HG03520 (cell line): Measurements from ENCODE around the gene RAX2.
"Not testable (repeated sequence)": the region's sequence is repeated elsewhere in the genome, so short reads cannot be mapped to it uniquely, and the experiment has no call there.

Experiments
- ATAC-seq: cut with Tn5 transposase; IDR thresholded peaks from one replicate; pipeline ENCODE4 v1.9.1; 2021; ENCODE audit warnings: mild to moderate bottlenecking, moderate library complexity; ENCODE audit not compliant: unreplicated experiment

The RAX2 gene

DNA sequence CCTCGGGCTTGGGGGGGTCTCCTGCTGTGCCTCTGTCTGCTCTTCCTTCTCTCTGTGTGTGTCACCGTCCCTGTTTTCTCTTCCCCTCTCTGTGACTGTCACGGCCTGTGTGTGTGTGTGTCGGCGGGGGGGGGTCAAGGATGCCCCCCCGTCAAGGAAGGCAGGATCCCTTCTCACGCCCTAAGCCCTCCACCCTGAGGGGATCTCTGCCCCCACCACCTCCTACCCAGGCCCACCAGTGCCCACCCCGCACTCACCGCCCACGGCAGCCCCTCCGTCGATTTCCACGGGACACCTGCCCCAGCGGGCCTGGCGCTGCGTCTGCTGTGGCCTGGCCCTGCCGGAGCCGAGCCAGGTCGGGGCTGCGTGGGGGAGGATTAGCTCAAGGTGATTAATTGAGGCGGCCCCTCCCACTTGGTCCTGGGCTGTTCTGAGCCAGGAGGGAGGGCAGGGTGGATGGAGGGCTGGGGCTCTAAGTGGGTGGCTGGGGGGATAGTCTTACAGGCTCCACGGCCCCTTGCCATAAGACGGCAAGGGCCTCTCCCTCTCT lies at the start of gene RAX2:
Gene RAX2 (minus strand): TSS at position 323 of the 550 bp plus-strand sequence. CDS start 486 bp downstream, outside the sequence.
- ATAC-seq: no peak

DNA sequence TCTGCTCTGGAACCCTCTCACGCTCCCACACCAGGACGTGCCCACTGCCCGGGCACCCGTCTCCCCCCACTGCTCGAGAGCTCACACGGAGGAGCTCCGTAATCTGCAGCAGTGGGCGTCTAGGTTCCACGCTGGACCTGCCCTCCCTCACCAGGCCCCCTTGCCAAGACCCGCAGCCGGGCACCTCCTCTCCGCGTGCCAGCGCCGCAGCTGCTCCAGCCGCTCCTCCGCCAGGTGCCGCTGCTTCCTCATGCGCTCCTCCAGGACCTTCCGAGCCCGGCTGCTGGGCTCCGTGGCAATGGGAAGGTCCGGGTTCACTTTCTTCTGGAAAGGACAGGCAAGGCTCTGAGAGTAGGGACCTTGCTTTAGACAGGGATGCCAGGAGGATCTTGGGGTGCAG lies 49.1 kb upstream of the RAX2 start:
- ATAC-seq: no peak

DNA sequence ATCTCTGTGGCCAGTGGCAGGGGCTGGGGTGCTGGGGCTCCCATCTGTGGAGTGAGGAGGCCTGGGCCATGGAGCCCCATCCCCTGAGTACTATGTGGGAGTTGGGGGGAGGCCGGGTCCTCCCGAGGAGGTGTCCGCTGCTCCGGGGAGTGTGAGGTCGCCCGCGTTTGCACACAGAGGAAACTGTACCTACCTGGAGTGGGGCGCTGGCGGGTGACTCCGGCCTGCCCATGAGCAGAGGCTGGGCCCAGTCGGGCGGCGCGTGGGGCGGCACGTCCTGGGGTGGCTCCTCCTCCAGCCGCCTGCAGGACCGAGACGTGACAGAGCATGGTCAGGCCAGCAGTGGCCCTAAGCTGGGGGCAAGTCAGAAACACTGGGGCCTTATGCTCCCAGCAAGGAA lies 48.0 kb upstream of the RAX2 start:
- ATAC-seq: no peak

DNA sequence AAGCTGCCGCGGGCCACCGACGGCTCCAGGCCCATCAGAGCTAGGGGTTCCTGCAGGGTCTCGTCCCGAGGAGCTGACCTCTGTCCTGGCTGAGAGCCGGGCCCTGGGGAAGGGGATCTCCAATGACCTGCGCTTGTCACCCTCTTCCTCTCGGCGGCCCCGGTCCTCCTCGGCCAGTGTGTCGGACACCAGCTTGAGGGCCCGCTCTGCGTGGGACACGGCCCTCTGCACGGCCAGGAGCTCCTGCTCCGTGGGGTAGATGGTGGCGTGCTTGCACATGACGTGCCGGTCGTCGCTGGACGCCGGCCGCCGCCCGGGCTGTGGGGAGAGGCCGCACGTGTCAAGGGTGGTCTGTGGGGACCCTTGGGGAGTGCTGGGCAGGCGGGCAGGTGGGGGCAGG lies 46.9 kb upstream of the RAX2 start:
- ATAC-seq: no peak

DNA sequence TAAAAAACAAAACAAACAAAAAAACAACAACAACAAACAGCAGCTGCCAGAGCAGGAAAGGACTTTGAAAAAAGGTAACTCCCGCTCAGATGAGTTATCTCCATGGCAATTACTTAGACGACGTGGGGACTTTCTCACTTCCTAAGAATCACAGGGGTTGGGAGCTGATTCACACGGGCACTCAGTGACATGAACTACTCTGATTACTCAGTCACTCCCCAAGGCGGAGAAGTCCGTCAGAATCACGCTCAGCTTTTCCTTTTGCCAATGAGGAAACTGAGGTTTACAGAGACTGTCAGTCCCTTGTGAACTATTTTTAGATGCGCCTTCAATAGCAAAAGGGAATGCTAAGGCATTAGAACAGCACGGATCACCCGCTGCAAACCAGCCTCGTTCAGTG lies 46.4 kb upstream of the RAX2 start:
- no peak for ATAC-seq

DNA sequence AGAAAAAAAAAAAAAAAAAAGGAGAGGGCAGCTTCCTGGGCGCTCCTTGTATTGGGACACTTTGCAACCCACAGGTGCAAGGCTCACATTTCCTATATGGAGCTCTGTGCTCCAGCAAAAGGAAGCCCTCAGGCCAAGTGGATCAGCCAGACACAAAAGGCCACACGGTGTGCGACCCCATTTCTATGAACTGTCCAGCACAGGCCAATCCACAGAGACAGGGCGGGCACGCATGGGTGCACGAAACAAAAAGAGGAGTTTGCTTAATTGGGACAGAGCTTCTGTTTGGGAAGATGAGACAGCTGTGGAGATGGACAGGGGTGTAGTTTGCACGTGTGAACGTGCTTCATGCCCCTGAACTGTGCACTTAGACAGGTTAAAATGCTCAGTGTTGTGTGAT lies 45.7 kb upstream of the RAX2 start:
- no peak for ATAC-seq

DNA sequence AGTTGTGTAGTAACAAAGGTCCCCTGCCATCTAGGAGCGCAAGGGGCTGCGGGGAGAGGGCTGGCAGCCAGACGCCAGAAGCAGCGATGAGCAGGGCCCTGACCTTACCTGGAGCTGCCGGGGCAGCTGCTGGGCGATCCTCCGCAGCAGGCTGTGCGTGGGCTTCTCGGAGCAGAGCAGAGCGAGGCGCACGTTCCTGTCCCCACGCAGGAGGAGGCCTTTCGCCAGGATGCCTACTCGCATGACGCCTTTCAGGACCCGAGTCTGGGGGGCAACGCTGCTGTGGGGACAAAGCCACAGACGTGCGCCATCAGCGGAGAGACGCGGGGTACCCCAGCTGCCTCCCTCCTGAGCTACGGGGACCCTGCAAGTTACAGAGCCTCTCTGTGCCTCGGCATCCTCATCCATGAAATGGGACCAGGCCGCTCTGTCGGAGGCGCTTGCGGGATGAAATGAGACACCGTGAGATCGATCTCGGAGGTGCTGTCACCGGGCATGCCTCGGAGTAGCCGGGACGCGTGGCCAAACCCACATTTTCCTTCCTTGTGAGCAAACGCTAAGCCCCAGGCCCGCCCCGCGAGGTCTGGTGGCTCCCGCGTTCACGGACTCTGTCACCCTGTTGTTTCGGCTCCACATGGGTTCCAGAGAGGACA lies 44.7 kb upstream of the RAX2 start:
- ATAC-seq: no peak

DNA sequence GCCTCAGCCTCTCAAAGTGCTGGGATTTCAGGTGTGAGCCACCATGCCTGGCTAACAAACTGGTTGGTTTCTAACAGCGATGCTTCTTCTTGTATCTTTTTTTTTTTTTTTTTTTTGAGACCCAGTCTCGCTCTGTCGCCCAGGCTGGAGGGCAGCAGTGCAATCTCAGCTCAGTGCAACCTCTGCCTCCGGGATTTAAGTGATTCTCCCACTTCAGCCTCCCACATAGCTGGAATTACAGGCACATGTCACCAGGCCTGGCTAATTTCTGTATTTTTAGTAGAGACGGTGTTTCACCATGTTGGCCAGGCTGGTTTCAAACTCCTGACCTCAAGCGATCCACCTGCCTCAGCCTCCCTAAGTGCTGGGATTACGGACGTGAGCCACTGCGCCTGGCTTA lies 44.1 kb upstream of the RAX2 start:
- ATAC-seq: not testable (repeated sequence)

DNA sequence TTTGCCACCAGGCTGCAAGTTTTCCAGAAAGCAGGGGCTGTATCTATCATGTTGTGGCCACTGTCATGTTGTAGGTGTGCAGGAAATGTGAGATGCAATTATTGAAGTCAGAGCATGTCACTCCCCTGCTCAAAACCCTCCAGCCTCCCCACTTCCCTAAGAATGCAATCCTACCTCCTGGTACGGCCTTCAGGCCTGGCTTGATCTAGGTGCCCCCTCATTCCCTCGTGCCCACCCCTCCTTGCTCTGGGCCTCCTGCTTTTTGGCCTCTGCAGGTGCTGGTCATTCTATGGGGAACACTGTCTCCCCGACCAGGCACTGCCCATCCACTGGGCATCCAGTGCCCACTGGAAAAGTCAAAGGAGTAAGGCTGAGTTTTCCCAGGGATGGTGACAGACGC lies 42.6 kb upstream of the RAX2 start:
- no peak for ATAC-seq

DNA sequence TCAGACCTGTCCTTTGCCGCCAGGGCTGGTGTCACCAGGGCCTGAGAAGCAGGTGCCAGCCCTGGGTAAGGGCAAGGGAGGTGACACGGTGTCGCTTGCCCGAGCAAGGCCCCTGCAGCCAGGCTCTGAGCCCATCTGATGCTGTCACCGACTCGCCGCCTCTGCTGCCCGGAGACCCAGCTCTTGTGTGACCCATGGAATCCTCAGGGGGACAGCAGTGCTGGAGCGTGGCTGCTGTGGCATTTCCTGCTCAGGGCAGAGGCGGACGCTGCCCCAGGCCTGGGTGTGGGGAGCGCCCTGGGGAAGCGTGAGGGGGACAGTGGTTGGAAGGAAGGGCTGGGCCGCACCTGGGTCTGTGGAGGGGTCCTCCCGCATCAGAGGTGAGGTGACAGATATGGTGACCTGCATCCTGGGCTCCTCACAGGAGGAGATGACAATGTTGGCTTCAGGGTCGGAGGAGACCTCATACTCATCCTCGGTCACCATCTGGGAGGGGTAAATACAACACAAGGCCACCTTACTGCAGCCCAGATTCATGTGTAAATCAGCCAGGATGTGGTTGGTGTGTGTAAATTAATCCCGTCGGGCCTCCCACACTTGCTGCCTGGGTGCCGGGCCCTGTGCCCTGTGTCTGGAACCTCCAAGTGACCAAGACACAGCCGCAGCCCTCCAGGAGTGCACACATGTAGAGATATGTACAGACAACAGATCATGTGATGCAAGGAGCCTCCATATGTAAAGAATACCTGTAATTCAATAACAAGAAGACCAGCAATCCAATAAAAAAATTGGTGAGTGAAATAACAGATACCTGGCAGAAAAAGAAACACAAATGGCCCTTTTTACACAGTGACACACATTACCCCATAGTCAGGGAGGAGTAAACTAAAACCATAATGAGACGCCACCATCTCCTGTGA lies 41.7 kb upstream of the RAX2 start:
- no peak for ATAC-seq

DNA sequence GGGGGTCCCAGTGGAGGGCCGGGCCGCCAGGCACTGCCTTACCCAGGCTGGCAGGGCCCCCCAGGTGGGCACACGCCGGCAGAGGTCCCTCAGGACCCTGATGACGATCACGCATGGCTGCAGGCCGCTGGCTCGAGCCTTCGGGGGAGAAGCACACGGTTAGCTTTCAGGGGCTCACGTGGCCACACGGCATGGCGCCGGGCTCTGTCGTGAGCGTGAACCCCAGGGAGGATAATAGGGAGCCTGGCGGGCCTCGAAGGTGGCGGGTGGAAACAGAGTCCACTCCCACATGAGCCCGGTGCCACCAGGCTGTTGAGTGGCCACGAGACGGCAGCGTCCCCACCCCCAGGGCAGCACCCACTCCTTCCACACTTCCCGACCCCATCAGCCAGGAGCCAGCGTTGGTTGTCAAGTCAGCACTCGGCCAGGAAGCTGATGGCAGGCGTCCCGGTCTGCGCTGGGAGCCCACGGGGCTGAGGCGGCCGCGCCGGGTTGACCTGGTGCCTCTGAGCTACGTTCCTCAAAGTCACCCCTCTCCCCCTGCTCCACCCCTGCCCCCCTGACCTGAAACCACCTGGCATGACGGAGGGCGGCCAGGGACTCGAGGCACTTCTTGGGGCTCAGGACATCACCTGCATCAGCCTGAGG lies 38.8 kb upstream of the RAX2 start:
- no peak for ATAC-seq

DNA sequence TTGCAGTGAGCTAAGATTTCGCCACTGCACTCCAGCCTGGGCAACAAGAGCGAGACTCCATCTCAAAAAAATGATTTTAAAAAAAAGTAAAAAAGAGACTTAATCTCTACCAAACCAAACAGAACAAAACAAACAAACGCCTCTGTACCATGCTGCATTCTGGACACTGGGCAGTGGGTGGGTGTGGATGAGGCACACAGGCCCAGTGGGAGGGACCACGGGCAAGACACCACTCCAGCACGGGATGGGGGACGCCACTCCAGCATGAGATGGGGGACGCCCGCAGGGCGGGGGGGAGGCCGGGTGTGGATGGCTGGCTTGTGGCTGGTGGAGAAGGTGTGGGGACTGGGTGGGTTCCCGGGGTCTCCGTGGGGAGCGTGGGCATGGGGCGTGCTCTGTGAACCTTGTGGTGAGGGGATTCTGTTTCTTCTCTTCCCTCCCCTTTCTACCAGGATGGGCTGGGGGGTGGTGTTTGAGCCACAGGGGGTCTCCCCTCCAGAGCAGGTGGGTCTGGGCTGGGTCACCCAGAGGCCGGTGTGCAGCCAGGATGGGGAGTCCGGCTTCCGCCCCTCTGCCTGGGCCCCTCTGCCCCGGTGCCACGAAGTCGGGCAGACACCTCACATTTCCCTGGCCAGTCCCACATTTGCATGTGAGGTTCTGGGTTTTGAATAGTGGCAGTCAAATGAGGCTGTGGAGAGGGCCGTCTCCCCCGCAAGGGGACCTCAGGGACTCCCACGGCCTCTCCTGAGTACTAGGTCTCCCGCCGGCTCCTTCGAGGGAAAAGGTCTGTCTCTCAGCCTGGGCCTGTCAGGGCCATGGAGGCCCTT lies 38.1 kb upstream of the RAX2 start:
- ATAC-seq: no peak

DNA sequence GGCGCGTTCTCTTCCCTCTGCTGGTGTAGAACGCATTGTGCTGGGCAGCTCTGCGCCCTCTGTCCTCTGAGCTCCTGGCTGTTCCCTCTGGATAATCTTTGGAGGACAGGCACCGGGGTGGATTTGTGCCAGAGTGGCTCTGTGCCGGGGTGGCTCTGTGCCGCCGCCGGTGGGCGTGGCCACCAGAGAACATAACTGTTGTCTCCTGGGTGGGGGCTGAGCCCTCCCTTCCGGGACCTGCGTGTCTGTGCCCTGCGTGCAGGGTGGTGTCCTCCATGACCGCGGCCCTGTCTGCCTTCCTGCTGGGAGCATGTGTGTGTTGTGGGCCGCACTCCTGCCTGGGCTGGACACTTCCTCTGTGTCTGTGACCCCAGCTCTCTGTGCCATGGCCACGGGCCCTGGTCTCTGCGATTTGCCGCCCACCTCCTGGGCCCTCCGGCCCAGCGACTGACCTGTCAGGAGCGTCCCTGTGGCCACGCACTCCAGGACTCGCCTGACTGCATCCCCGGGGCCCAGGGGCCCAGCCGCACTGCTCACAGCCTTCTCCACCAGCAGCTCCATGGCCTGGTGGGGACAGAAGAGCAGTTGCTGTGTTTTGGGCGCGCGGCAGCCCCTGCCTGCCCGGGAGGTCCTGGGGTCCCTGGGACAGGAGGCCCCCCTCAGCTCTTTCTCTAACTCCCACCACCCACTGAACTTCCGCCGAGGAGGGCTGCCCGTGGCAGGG lies 36.6 kb upstream of the RAX2 start:
- ATAC-seq: no peak

DNA sequence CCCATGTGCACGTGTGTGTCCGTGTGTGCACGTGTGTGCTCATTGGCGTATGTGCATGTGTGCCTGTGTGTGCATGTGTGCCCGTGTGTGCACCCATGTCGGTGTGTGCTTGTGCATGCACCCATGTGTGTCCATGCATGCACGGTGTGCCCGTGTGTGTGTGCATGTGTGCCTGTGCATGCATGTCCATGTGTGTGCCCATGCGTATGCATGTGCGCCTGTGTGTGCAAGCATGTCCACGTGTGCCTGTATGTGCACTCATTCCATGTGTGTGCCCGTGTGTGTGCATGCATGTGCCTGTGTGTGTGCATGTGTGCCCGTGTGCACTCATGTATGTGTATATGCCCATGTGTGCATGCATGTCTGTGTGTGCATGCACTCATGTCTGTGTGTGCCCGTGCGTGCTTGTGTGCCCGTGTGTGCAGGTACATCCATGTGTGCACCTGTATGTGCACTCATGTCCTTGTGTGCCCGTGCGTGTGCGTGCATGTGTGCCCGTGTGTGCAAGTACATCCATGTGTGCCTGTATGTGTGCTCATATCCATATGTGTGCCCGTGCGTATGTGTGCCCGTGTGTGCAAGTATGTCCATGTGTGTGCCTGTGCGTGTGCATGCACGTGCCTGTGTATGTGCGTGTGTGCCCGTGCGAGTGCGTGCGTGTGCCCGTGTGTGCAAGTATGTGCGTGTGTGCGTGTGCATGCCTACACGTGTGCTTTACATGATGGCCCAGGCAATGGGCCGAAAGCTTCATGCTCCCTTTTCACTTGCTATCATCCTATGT lies 35.7 kb upstream of the RAX2 start:
- ATAC-seq: no peak

DNA sequence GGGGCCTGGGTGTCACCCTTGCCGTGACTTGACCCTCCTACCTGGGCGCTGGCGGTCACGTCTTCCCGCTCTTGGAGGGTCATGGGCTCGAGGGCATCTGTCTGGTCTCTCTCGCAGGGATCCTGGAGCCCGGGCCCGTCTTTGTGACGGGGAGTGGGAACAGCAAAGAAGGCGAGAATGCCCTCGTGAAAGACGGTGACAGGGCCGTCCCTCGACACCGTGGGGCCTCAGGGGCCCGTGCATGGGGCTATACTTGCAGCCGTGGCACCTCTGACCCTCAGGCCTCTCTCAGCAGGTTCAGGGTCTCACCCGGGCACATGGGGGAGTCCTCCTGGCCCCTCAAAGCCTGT lies 35.1 kb upstream of the RAX2 start:
- ATAC-seq: no peak

DNA sequence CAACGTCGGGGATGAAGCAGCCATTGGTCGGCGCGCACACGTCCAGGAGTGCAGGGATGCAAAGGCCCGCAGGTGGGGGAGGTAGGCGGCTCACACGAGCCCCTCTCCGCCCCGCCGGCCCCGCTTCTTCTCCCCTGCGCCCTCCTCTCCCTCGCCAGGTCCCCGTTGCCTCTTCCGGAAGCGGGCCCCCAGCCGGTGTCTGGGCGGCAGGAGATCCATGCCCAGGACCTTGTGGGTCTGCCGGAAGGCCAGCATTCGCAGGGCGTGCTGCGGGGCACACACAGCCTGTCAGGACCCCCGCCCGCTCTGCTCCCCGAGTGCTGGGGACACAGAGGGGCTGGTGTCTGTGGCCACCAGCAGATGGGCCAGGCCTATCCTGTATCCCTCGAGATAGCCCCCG lies 33.8 kb upstream of the RAX2 start:
- ATAC-seq: no peak

DNA sequence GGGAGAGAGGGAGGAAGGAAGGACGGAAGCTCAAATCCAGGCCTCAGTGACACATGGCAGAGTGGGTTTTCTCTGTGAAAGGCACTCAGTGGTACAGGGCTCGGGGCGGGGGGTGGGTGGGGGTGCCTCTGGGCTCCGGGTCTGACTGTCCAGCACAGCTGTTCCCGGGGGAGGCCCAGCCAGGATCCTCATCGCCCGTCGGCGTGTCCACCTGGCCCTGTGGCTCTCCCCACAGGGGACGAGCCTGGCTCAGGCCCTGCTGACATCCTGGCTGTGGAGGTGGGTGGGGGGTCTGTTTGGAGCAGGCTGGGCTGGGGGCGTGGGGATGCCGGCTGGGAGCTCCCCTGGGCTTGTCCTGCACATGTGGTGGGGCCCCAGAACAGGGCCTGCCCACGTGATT lies 32.4 kb upstream of the RAX2 start:
- no peak for ATAC-seq

DNA sequence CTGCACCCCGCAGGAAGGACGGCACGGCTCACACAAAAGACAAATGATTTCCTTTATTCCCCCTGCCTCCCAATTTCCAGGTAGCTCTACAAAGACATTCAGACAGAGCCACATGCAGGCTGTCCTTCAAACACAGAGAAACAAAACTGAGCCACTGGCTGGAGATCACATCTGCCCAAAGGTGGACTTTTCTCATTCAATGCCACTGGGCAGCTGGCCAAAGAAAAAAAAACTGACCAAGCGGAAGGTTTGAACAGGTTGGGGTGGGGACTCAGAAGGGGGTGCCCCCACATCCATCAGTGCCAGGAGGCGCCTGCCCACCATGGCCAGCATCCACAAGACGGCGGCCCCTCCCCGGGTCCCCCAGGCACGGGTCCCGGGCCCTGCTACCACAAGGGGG lies 32.0 kb upstream of the RAX2 start:
- no peak for ATAC-seq

DNA sequence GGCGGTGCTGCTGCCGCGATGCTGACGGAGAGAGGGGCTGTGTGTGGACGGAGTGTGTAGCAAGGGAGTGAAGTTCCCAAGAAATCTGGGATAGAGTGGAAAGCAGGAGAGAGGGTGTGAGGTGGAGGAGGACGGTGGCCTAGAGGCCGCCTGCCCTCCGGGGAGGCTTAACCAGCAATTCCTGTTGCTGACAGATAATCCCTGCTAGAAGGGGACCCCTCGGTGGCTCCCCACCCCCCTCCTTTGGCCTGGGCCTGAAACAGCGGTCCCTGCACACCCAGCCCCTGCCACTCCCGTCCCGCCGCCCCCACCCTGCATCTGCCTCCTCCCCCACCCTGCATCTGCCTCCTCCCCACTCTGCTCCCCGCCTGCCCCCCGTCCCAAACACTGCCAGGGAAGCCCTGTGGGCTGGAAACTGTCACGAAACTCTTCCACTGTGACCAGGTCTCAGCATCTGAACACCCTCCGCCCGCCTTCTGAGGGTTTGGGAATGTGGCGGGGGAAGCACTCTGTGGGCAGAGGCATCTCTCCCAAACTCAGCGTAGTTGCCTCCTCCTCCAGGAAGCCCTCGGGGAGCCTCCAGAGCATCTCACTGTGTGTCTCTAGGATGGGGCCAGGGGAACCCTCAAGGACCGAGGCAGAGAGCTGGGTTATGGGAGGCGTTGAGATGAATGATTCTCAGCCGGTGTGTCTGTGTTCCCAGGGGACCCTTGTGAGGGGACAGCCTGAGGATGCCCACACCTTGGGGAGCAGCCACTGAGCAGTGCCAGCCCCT lies 31.3 kb upstream of the RAX2 start:
- no peak for ATAC-seq
